Urothelium cell line (cell line): ENCODE measurements around the gene RABGAP1.
A peak's percentile ranks its signal among the peaks of the same experiment; 100 is the strongest.

Source experiments
- DNase-seq: peaks from one replicate; pipeline ENCODE4 v3.0.0; 2011; ENCODE audit warnings: low spot score, mixed read lengths
- FAIRE-seq: peaks from 2 replicates; lab custom pipeline; 2011; peaks lifted over from hg19 to GRCh38; lab: Jason Lieb, UNC

RABGAP1 gene

DNA sequence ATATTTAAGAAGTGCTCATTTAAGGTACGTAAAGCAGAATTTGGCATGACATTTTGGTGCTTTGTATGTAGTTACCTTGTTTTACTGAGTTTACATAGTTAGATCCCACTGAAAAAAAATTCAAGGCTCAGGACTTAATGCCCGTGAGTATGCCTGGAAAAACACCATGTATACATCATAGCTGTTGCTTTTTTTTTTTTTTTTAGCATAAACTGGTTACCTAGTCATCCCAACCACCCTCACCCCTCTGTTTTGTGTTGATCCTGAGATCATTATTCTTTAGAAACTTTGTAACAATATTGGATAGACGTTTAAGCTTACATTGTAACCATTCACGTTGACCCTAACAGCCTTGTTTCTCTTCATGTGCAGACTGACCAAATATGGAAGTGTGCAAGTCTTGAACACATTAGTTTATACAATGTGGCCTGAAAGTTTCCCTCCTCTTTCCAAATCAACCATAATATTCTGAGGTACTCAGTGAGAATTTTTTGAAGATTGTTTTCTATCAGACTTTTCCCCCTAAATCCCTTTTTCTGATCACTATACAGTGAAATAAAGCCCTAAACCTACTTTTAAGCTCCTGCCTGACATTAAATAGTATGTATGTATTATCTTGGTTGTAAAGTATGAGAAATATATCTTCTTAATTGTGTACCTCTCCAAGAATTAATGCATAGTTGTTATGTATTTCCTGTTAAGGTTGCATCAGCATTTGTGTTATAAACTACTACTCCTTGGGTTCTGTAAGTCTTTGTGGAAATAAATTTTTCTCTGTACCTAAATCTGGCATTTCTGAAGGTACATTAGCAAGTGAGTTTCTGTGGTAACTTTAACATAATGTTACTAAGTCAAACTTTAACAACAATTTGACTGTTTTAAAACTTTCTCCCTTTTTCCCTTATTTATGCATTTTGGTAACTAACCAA is 4.4 kb downstream of the RABGAP1 start:
- no peak for DNase-seq
- no peak for FAIRE-seq

DNA sequence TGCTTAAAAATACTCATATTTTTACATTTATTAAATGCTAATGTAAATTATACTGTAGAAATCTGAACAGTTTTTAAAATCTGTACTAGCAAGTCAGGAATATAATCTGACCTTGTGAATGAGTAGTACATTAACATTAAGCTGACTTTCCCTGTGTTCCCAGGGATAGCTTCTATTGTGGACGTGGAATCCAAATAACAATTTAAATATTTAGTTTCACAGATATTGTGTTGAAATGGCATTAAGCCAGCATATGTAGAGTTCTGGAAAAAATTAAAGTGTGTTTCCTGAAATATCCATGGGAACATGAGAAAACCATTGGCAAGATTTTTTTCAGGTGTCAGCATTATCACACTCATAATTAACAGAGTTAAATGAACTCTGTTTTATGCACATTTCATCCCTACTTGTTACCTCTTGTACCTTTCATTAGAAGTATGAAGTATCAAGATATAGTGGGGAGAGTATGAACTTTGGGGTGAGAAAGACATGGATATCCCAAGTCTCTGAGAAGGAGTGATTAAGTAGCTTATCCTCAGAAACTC is 5.7 kb downstream of the RABGAP1 start:
- DNase-seq (no peak), FAIRE-seq (no peak)

DNA sequence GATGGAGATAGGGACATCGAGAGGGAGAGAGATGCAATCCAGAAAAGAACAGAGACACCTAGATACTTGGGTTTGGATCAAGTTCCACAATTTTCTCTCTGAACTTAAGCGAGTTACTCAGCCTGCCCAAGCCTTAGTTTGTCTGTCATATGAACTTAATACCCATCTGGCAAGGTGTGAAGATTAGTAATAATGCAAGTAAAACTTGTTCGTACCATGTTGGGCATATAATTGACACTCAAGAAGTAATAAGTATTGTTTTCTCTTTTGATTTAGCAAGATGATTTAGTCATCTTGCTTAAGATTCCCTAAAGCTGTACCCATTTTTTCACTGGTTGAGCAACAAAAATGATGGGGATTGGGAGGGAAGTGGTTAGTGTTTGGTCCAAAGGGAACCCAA is 7.5 kb downstream of the RABGAP1 start:
- FAIRE-seq (no peak), DNase-seq (no peak)

DNA sequence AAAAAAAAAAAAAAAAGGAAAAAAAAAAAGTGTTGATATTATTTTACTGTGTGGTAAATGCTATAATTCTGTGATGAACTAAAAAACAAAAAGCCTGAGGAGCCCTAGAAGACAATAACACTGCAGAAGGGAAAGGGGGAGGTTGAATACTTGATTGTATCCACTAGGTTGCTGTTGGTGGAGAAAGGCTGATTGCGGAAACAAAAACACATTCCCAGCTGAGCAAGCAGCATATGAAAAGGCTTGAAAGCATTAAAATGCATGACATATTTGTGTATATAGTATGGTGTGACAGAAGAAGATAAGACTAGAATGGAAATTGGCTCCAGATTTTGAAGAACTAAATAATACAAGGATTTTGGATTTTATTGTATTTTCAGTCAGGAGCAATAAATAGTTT is 8.9 kb downstream of the RABGAP1 start:
- no peak for DNase-seq
- FAIRE-seq, result no peak

DNA sequence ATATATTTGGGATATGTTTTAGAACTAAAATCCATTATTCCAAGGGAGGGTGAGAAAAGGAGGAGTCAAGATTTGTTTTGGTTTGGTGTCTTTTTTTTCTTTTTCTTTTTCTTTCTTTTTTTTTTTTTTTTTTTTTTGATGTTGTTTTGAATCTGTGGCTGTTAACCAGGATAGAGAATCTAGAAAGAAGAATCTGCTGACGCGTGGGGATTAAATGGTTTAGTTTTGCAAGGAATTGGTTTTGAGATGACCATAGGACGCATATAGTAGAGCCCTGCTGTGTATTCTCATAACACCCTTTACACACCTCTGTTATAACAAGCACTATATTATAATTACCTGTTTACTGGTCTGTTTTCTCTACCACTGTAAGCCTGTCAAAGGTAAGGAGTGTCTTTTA is 9.4 kb downstream of the RABGAP1 start:
- FAIRE-seq (no peak), DNase-seq (no peak)

DNA sequence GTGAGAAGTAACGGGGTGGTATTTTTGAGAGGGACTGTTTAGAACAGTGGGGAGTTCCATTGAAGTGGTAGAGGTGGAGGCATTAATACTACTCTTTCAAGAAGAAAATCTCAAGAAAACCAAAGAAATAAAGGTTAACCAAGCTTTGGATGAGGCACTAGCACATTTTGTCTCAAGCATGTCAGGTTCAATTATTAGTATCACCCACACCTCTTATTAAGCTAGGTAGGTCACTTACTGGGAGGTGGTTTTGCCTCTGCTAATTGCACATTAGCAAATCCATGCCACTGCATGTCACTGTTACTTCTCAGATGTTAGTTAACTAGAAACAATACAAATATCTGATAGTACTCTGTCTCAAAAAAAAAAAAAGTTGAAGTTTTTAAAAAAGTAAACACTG is 10.2 kb downstream of the RABGAP1 start:
- no peak for FAIRE-seq
- DNase-seq, result no peak

DNA sequence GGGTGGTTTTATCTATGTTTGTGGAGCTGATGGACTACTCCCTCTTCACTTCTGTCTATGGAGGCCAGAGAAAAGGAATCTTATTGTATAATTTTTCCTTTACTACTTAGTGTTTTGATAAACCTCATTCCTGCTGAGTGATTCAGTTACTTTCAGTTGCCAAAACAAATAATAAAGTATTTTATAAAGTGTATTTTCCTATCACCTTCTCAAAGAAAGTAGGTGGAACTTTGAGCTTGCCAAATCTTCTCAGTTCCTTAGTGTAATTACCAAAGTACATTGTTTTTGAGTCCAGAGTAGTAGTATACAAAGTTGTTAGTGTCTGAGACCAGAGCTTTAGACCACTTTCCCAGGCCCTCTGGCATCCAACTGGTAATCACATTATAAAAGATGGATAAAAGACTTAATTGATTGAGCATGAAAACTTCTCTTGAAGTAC is 13.5 kb downstream of the RABGAP1 start:
- FAIRE-seq (no peak), DNase-seq (no peak)

DNA sequence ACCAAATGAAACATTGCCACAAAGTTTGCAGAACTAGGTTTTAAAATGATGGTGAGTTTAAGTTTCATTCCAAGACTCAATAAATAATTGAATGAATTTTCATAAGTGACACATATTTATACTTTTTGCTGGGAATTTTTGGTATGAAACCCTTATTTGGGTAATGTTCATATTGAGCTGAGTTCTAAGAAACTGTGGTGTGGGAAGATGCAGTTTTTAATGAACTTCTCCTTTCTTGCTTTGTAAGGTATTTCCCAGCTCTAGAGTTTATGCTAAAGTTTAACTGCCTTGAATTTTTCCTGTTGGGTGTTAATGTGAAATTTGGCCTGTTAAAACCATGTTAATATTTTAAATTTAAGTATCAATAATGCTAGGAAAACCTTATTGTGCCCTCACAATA is 15.1 kb downstream of the RABGAP1 start:
- no peak for DNase-seq
- no peak for FAIRE-seq

DNA sequence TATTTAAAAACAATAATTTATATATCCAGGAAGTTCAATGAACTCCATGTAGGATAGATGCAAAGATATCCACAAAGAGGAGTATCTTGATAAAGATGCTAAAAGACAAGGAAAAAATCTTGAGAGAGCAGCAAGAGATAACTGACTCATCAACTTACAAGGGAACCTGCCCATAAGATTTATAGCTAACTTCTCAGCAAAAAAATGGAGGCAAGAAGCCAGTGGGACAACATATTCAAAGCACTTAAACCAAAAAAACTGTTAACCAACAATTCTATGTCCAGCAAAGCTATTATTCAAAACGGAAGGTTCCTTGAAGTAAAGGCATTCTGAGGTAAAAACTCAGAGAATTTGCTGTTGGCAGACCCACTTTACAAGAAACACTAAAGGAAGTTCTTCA is 20.3 kb downstream of the RABGAP1 start:
- FAIRE-seq, result no peak
- DNase-seq, result no peak

DNA sequence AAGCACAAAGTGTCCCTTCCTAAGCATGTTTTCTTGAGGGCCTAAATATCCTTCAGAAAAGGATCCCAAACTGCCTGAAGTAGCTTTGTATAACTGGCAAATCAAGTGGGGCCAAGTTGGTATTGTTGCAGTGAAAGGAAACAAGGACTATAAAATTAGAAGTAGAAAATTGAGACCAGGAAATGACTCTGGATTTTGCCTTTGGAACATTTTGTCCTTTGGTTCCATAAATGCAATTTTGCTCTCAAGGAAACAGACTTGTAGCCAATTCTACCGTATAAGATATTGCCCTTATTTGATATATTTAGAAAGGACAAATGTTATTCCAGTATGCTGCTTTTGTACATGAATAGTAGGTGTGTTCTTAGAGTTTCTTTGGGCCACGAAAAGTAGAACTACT is 34.4 kb downstream of the RABGAP1 start:
- no peak for DNase-seq
- FAIRE-seq, result no peak

DNA sequence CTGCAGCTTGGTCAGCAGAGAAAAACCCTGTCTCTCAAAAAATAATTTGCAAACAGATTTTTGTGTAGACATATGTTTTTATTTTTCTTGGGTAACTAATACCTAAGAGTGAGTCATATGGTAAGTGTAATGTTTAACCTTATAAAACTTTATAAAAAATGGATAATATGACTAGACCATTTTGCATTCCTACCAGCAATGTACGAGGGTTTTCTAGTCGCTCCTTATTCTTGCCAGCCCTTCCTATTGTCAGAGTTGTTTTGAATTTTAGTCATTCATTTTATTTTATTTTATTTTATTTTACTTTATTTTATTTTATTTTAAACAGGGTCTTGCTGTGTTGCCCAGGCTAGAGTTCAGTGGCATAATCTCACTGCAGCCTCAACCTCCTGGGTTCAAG is 37.8 kb downstream of the RABGAP1 start:
- no peak for DNase-seq

DNA sequence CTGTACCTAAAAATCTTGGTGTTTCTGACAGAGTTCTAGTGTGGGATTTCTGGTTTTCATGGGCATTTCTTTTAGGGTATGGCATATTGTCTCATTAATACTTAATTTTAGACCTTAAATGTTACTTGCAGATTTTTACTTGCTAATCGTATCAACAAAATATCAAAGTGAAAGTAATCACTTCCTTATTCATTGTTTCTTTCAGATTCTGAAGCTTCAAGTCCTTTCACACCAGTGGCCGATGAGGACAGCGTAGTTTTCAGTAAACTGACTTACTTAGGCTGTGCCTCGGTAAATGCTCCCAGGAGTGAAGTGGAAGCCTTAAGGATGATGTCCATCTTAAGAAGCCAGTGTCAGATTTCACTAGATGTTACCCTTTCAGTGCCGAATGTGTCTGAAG is 45.2 kb downstream of the RABGAP1 start:
- DNase-seq (no peak), FAIRE-seq (no peak)

More for the DNA sequence above, 37.8 kb downstream of the RABGAP1 start:
- FAIRE-seq, result no peak

DNA sequence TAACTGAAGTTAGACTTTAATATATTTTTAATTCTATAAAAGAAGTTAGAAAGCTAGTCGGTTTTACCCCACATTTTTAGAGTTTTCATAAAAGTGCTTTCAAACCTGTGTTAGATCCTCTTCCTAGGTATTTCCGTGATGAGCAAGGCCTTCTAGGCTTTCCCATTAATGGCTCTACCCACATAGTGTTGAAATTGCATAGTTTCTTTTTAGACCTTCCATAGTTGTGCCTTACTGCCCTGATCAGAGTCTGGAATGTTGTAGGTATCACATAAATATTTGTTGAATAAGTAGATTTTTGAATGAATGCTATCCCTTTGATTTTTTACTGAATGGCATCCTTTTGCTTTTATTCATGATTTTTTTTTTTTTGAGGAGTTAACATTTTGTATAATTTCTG is 47.3 kb downstream of the RABGAP1 start:
- no peak for FAIRE-seq
- DNase-seq, result no peak

DNA sequence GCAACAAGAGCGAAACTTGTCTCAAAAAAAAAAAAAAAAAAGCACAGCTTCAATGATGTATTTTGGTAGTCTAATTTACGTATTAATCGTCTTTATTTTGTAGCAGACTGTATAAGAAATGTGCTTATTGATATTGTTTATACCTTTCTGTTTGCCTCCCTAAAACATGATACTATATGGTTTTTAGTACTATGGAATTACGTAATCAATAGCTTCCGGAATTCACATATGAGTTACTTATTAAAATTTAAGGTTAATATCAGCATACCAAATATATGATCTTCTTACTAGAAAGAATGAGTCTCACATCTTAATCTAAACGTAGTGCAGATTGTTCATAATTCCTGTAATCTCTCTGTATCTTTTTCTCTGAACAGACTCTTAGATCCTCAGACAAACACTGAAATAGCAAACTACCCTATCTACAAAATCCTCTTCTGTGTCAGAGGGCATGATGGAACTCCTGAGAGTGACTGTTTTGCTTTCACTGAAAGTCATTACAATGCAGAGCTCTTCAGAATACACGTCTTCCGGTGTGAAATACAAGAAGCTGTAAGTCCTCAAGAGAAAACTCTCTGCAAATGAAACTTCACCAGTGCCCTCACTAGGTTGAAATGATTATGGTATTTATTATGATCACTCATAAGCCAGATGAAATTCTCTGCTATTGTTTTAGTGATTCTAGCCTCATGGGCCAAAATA is 48.3 kb downstream of the RABGAP1 start:
- DNase-seq (no peak), FAIRE-seq (no peak)

DNA sequence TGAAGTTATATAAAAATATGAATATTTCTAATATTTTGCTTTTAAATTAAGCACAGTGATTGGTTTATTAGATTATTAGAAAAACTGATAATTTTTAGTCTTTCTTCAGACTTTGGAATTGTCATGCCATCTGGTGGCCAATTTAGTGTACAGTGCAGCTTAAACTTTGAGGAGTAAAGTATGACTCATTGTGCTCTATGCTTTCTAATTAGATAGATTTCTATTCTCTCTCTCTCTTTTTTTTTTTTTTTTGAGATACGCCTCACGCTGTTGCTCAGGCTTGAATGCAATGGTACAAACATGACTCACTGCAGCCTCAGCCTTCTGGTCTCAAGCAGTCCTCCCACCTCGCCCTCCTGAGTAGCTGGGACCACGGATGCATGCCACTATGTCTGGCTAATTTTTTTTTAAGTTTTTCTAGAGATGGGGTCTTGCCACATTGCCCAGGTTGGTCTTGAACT is 50.6 kb downstream of the RABGAP1 start:
- FAIRE-seq, result no peak

DNA sequence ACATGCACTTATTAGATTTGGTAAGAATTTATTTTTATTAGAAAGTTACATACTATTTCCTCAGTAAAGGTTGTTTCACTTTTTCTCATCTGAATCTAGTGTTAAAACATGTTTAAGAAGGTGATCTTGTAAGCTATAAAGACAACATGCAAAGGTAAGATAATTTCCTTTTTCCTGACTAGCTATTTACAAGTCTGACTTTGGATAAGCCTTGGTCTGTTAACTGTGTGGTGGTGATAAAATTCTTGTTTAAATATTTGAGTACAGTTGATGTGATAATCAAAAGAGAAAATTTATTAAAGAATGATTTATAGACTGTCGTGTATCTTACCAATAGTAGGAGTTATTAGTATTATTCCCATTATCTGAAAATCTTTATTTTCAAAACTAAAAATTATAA is 55.8 kb downstream of the RABGAP1 start:
- no peak for FAIRE-seq

More for the DNA sequence above, 50.6 kb downstream of the RABGAP1 start:
- peak; percentile 45 for DNase-seq

DNA sequence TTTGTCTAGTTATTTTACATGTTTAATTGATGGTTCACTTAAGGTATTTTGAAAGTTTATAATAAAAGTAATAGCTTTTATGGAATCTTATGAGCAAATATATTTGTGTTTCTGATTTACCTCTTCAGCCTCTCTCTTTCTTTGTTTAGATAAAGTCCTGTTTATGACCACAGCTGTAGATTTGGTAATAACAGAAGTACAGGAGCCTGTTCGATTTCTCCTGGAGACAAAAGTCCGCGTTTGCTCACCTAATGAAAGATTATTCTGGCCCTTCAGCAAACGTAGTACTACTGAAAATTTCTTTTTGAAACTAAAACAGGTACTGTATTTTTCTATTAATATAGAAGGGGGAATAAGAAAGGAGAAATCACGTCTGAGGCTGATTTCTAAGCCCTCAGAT is 57.6 kb downstream of the RABGAP1 start:
- FAIRE-seq (no peak), DNase-seq (no peak)

More for the DNA sequence above, 55.8 kb downstream of the RABGAP1 start:
- no peak for DNase-seq

DNA sequence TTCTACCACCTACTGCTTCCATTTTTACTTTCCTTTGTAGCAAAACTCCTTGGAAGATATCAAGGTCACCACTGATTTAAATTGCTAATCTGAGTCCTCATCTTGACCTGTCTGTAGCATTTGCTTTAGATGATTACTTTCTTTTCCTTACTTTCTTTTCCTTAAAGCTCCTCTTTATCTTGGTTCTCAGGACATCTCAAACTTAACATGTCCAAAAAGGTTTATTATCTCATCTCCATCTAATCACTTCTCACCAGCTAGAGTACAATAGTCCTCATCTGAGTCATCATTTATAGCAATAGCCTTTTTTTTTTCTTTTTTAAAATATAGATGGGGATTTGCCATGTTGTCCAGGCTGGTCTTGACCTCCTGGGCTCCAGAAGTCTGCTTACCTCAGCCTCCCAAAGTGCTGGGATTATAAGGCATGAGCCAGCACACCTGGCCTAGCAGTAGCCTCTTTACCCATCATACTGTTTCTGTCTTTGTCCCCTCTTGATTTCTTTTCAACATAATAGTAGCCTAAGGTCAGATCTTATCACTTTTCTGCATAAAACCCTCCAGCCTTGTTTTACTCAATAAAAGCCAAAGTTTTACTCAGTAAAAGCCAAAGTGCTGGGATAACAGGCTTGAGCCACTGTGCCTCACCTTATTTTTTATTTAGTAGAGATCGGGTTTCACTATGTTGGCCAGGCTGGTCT is 59.7 kb downstream of the RABGAP1 start:
- FAIRE-seq (no peak), DNase-seq (no peak)

DNA sequence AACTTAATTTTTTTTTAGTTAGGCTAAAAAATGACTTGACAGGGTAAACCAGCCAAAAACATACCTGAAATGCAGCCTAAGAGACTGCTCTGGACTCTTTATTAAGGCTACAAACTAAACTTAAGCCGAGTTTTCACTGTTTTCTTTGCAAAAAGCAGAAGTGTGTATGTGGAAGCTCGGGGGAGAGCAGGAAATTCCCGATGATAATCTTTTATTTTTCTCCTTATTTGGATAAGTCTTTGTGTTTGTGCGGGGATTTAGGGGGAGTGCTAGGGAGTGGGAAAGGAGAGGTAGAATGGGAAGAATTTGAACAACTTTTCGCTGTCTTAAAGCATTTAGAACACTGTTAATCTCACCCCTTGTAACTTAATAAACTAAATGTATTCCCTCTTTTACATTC is 61.9 kb downstream of the RABGAP1 start:
- DNase-seq (no peak), FAIRE-seq (no peak)

DNA sequence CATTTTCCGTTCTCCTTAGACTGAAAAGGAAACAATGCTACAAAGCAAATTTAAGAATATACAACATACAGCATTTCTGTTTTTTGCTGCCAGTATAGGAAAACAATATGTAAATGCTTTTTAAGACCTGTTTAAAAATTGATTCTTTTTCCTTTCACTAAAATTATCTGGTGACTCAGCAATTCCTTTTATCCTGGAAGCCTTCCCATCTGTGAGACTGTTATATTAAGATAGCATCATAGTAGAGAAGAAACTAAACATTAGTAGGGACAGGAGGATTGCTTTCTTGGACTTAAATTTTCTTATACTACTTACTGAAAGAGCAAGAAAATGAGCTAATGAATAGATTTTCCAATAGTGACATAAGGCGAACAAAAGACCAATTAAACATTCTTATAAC is 62.6 kb downstream of the RABGAP1 start:
- DNase-seq (no peak), FAIRE-seq (no peak)

DNA sequence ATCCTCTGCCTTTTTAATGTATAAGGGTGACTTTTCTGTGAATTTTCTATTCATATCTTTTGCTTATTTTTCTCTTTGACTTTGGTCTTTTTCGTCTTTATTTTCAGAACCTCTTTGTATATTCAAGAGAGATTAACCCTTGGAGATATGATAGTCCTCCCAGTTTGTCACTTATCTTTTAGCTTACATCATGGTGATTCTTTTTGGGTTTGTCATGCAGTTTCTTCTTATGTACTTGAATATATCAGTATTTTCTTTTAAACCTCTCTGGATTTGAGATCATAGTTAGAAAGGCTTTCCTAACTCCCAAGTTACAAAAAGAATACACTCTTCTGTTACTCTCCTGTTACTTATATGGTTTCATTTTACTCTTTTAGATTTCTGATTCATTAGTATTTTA is 65.1 kb downstream of the RABGAP1 start:
- FAIRE-seq, result no peak
- no peak for DNase-seq
